HepG2 (cell line): ENCODE data around the gene C21orf91.

ENCODE experiments used
- CCAR2 ChIP-seq: fragments of 200-400 bp; formaldehyde crosslinking; optimal IDR thresholded peaks from 2 replicates; pipeline ENCODE3; 2018; ENCODE audit warnings: low read depth, mild to moderate bottlenecking, low read length, moderate library complexity
- IRF9 ChIP-seq: sonication (generic); formaldehyde crosslinking; IDR thresholded peaks from 2 replicates; pipeline ENCODE4 v1.8.0; 2022; ENCODE audit warnings: missing genetic modification reagents, mild to moderate bottlenecking, borderline replicate concordance
- MXD4 ChIP-seq: IDR thresholded peaks from 2 replicates; pipeline ENCODE4 v1.6.1; 2016; ENCODE audit warnings: mild to moderate bottlenecking, missing biosample characterization, missing genetic modification reagents
- NR2C2 ChIP-seq: sonication (generic); formaldehyde crosslinking; IDR thresholded peaks from 2 replicates; pipeline ENCODE4 v1.4.0; 2020; ENCODE audit warnings: missing genetic modification reagents, mild to moderate bottlenecking, moderate library complexity, borderline replicate concordance
- PHF8 ChIP-seq: sonication (generic); formaldehyde crosslinking; IDR thresholded peaks from 2 replicates; pipeline ENCODE4 v1.5.0; 2020; ENCODE audit warnings: missing genetic modification reagents
- POLR2G ChIP-seq: fragments of 200-400 bp; formaldehyde crosslinking; IDR thresholded peaks from 2 replicates; pipeline ENCODE4 v1.6.1; 2018; ENCODE audit warnings: mild to moderate bottlenecking, low read depth, low read length, moderate library complexity
- SIN3B ChIP-seq: fragments of 150-350 bp; IDR thresholded peaks from 2 replicates; pipeline ENCODE4 v1.6.1; 2014; ENCODE audit warnings: low read length
- XRCC5 ChIP-seq: fragments of 200-400 bp; formaldehyde crosslinking; optimal IDR thresholded peaks from 2 replicates; pipeline ENCODE3; 2017; ENCODE audit warnings: mild to moderate bottlenecking, low read length
- ZBTB33 ChIP-seq: sonication (generic); formaldehyde crosslinking; IDR thresholded peaks from 2 replicates; pipeline ENCODE4 v1.4.0; 2020; ENCODE audit warnings: missing genetic modification reagents
- ZNF704 ChIP-seq: sonication (generic); formaldehyde crosslinking; IDR thresholded peaks from 2 replicates; pipeline ENCODE4 v1.8.1; 2023; ENCODE audit warnings: mild to moderate bottlenecking, inconsistent platforms, moderate library complexity, missing genetic modification reagents, borderline replicate concordance

GRCh38 chr21:17757671-17758070, 61.5 kb downstream of the C21orf91 start:
- TF ChIP-seq IRF9 (CRISPR knock-in tag) (no peak), NR2C2 (no peak), ZNF704 (CRISPR knock-in tag) (no peak), PHF8 (no peak), CCAR2 (no peak), XRCC5 (no peak), MXD4 (CRISPR knock-in tag) (no peak), SIN3B (no peak), POLR2G (no peak), ZBTB33 (CRISPR knock-in tag) (no peak)
